ENCODE measurements around the gene KIAA0825. TPM values are rescaled to one million over a fixed set of nuclear protein-coding genes. Genes with fewer than 3 reads are reported as not detected.

The KIAA0825 gene
- total RNA-seq, 1 experiment from 2014 or later: 0.07 TPM

DNA sequence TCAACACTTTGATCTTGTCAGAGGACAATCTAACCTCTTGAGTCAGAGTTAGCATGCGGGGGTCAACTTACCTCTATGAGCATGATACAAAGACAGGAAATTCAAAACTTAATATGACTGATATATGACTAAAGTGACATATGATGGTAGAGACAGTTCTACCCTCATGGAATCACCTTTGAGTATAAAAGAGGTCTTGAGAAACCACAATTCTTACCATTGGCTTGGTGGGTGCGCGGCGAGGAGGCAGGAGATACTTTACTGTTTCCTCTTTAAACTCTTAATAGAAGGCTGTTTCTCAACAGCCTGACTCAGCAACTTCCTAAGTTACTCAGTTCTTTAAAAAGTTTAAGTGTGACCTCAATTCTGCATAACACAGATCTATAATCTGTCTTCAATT is 372.8 kb downstream of the KIAA0825 start:
- ATAC-seq: no peak

GRCh38 chr5:94244921-94245320 is 373.5 kb downstream of the KIAA0825 start:
- POLR2A ChIA-PET (ENCODE audit: unreplicated experiment): no interaction called here
- Histone ChIP-seq H3F3A (ENCODE audit: low read length, unreplicated experiment) (no peaks in the 10 kb centered on the region), H2AFZ (ENCODE audit: low read length) (no peak overlapping the region), H3K4me2 (ENCODE audit: low read length) (no peak overlapping the region), H3K9ac (ENCODE audit: low read length) (no peak overlapping the region), H3K36me3 (ENCODE audit: low read depth, low read length) (no peaks in the 10 kb centered on the region), H3K4me3 (ENCODE audit: low read length) (no peak overlapping the region), H3K9me3 (ENCODE audit: low read length) (no peaks in the 10 kb centered on the region), H3K79me2 (ENCODE audit: low read length) (no peaks in the 10 kb centered on the region), H3K4me1 (ENCODE audit: insufficient read depth, low read length) (peaks cover 19% of the 10 kb centered on the region), H3K9me2 (replicated peaks; ENCODE audit: low read length) (no peaks in the 10 kb centered on the region), H4K20me1 (ENCODE audit: low read length) (no peaks in the 10 kb centered on the region), H3K27me3 (ENCODE audit: low read length) (no peaks in the 10 kb centered on the region), H3K27ac (ENCODE audit: low read length) (no peak overlapping the region)
- no TSS peak for BruUV-seq (replicated peaks)
- no peak for DNase-seq
- no peak for ATAC-seq
- no peak for TF ChIP-seq EZH2phosphoT487 (IDR thresholded peaks at IDR 0.05; ENCODE audit: borderline replicate concordance, low read length)
- TF ChIP-seq EZH2 (IDR thresholded peaks at IDR 0.05; ENCODE audit: low read length, unreplicated experiment): no peak
- CTCF ChIA-PET: no interaction called here
- intact Hi-C loops (cut with micrococcal nuclease): loop anchor here (10.0 kb wide), 1 partner anchor 90 kb away; no protein-coding TSS in a partner anchor

More for the DNA sequence above, 372.8 kb downstream of the KIAA0825 start:
- Histone ChIP-seq H3K9me3 (ENCODE audit: low read length) (no peaks in the 10 kb centered on the region), H3K79me2 (ENCODE audit: low read length) (no peaks in the 10 kb centered on the region), H4K20me1 (ENCODE audit: low read length) (no peaks in the 10 kb centered on the region), H3K27me3 (ENCODE audit: low read length) (no peaks in the 10 kb centered on the region), H3K9ac (ENCODE audit: low read length) (no peak overlapping the region), H3K4me2 (ENCODE audit: low read length) (no peak overlapping the region), H3F3A (ENCODE audit: low read length, unreplicated experiment) (no peaks in the 10 kb centered on the region), H3K4me1 (ENCODE audit: insufficient read depth, low read length) (peaks cover 12% of the 10 kb centered on the region), H3K4me3 (ENCODE audit: low read length) (no peak overlapping the region), H3K36me3 (ENCODE audit: low read depth, low read length) (no peaks in the 10 kb centered on the region), H2AFZ (ENCODE audit: low read length) (no peak overlapping the region), H3K27ac (ENCODE audit: low read length) (no peak overlapping the region), H3K9me2 (replicated peaks; ENCODE audit: low read length) (no peaks in the 10 kb centered on the region)
- ChIA-PET CTCF (no interaction called here), POLR2A (ENCODE audit: unreplicated experiment) (no interaction called here)
- intact Hi-C loops (cut with micrococcal nuclease): loop anchor here (10.0 kb wide), 1 partner anchor 91 kb away; no protein-coding TSS in a partner anchor
- peak; percentile 8 for DNase-seq
- TF ChIP-seq EZH2phosphoT487 (IDR thresholded peaks at IDR 0.05; ENCODE audit: borderline replicate concordance, low read length): no peak
- TF ChIP-seq CTCF (conservative IDR thresholded peaks at IDR 0.05; ENCODE audit: low read depth, low read length): no peak
- BruUV-seq (replicated peaks): no TSS peak

- POLR2A ChIA-PET (ENCODE audit: unreplicated experiment): no interaction called here
- H3K27ac ChIP-seq (ENCODE audit: low read length): no peak overlapping the region
- no peak overlapping the region for H3K4me2 ChIP-seq (ENCODE audit: low read length)
- CTCF ChIA-PET: no interaction called here
- no peaks in the 10 kb centered on the region for H3K9me3 ChIP-seq (ENCODE audit: low read length)
- H3K4me1 ChIP-seq (ENCODE audit: insufficient read depth, low read length): peaks cover 19% of the 10 kb centered on the region
- H4K20me1 ChIP-seq (ENCODE audit: low read length): no peaks in the 10 kb centered on the region
- TF ChIP-seq EZH2 (IDR thresholded peaks at IDR 0.05; ENCODE audit: low read length, unreplicated experiment) (no peak), CTCF (conservative IDR thresholded peaks at IDR 0.05; ENCODE audit: low read depth, low read length) (no peak), EZH2phosphoT487 (IDR thresholded peaks at IDR 0.05; ENCODE audit: borderline replicate concordance, low read length) (no peak)
- no peaks in the 10 kb centered on the region for H3K9me2 ChIP-seq (replicated peaks; ENCODE audit: low read length)
- intact Hi-C loops (cut with micrococcal nuclease): loop anchor here (10.0 kb wide), 1 partner anchor 89 kb away; no protein-coding TSS in a partner anchor
- BruUV-seq (replicated peaks): no TSS peak
- no peaks in the 10 kb centered on the region for H3K79me2 ChIP-seq (ENCODE audit: low read length)
- H3K27me3 ChIP-seq (ENCODE audit: low read length): no peaks in the 10 kb centered on the region
- ATAC-seq (no peak), DNase-seq (no peak)
- H3F3A ChIP-seq (ENCODE audit: low read length, unreplicated experiment): no peaks in the 10 kb centered on the region
- H3K36me3 ChIP-seq (ENCODE audit: low read depth, low read length): no peaks in the 10 kb centered on the region
- H2AFZ ChIP-seq (ENCODE audit: low read length): no peak overlapping the region
- H3K9ac ChIP-seq (ENCODE audit: low read length): no peak overlapping the region
- no peak overlapping the region for H3K4me3 ChIP-seq (ENCODE audit: low read length)
These were observed 374.8 kb downstream of the KIAA0825 start for GRCh38 chr5:94243612-94244011.

Data from PC-3 (cell line).